Keratinocyte (primary cell): Measurements from ENCODE around the gene RAD51.

Experiments used
- EZH2 ChIP-seq: IDR thresholded peaks from one replicate; pipeline ENCODE4 v1.6.1; 2012; ENCODE audit warnings: inconsistent platforms, mild to moderate bottlenecking, low read length, moderate library complexity
- TF ChIP-seq, protein P1 (sequence below), 3 experiments: IDR thresholded peaks in 1 of 3; conservative IDR thresholded peaks in 1 of 3; optimal IDR thresholded peaks in 1 of 3; 2 replicates in 2 of 3; 3 replicates in 1 of 3; pipeline versions ENCODE3 to v1.5.1; 2011; ENCODE audit warnings: low read length in 3 of 3, mild to moderate bottlenecking in 3 of 3, moderate library complexity in 2 of 3, control low read depth in 1 of 3, inconsistent platforms in 1 of 3; ENCODE audit not compliant: insufficient read depth in 2 of 3; ENCODE audit errors: extremely low read depth in 1 of 3

- TF ChIP-seq, protein P1, sequence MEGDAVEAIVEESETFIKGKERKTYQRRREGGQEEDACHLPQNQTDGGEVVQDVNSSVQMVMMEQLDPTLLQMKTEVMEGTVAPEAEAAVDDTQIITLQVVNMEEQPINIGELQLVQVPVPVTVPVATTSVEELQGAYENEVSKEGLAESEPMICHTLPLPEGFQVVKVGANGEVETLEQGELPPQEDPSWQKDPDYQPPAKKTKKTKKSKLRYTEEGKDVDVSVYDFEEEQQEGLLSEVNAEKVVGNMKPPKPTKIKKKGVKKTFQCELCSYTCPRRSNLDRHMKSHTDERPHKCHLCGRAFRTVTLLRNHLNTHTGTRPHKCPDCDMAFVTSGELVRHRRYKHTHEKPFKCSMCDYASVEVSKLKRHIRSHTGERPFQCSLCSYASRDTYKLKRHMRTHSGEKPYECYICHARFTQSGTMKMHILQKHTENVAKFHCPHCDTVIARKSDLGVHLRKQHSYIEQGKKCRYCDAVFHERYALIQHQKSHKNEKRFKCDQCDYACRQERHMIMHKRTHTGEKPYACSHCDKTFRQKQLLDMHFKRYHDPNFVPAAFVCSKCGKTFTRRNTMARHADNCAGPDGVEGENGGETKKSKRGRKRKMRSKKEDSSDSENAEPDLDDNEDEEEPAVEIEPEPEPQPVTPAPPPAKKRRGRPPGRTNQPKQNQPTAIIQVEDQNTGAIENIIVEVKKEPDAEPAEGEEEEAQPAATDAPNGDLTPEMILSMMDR (optimal IDR thresholded peaks at IDR 0.05 in 1 of 3, IDR thresholded peaks at IDR 0.05 in 1 of 3, conservative IDR thresholded peaks at IDR 0.05 in 1 of 3; ENCODE audit: extremely low read depth in 1 of 3, insufficient read depth in 2 of 3, low read length in 3 of 3): no peak
- no peak for TF ChIP-seq EZH2
These were observed 30.1 kb upstream of the RAD51 start for GRCh38 chr15:40664909-40665308.
